GM11168 (cell line): ENCODE measurements around the gene KHDC1L.
"Not testable (repeated sequence)": the region's sequence is repeated elsewhere in the genome, so short reads cannot be mapped to it uniquely, and the experiment has no call there.

Experiments used
- in situ Hi-C: fragments of 300-500 bp; cut with MboI; formaldehyde crosslinking; loops from one replicate; pipeline ENCODE4 v1.12.0; 2022; ENCODE audit warnings: low sequenced_read_pairs; ENCODE audit not compliant: unreplicated experiment

KHDC1L gene

GRCh38 chr6:73225396-73225795 lies at the start of gene KHDC1L:
TSS of gene KHDC1L (minus strand) at chr6:73225496. CDS start at chr6:73225408, 88 bp downstream.
- in situ Hi-C loops: no loop called here

- in situ Hi-C loops: not testable (repeated sequence)
These were observed 44.0 kb upstream of the KHDC1L start for GRCh38 chr6:73269296-73269695.

- in situ Hi-C loops: not testable (repeated sequence)
These were observed 43.6 kb upstream of the KHDC1L start for GRCh38 chr6:73268896-73269295.

- in situ Hi-C loops: no loop called here
These were observed 39.1 kb upstream of the KHDC1L start for GRCh38 chr6:73264446-73264845.

- in situ Hi-C loops: no loop called here
These were observed 38.2 kb upstream of the KHDC1L start for GRCh38 chr6:73263570-73263909.

- in situ Hi-C loops: no loop called here
These were observed 37.6 kb upstream of the KHDC1L start, which contains the start of gene KHDC1 for GRCh38 chr6:73262671-73263569. TSS of gene KHDC1 (minus strand) at chr6:73263196. CDS start at chr6:73242517, 20,679 bp downstream.

GRCh38 chr6:73258721-73259120 lies 33.4 kb upstream of the KHDC1L start:
- in situ Hi-C loops: no loop called here

GRCh38 chr6:73254323-73254722 lies 29.0 kb upstream of the KHDC1L start:
- in situ Hi-C loops: not testable (repeated sequence)

GRCh38 chr6:73252703-73253102 lies 27.4 kb upstream of the KHDC1L start:
- in situ Hi-C loops: no loop called here

- in situ Hi-C loops: no loop called here
These were observed 24.7 kb upstream of the KHDC1L start for GRCh38 chr6:73250016-73250415.

- in situ Hi-C loops: no loop called here
These were observed 23.1 kb upstream of the KHDC1L start for GRCh38 chr6:73248192-73248903.

GRCh38 chr6:73242001-73242400 lies 16.7 kb upstream of the KHDC1L start:
- in situ Hi-C loops: no loop called here

GRCh38 chr6:73240730-73241129 lies 15.4 kb upstream of the KHDC1L start:
- in situ Hi-C loops: no loop called here

- in situ Hi-C loops: no loop called here
These were observed 11.0 kb upstream of the KHDC1L start for GRCh38 chr6:73236144-73236750.

GRCh38 chr6:73234733-73235132 lies 9.4 kb upstream of the KHDC1L start:
- in situ Hi-C loops: no loop called here

GRCh38 chr6:73233971-73234370 lies 8.7 kb upstream of the KHDC1L start:
- in situ Hi-C loops: not testable (repeated sequence)

- in situ Hi-C loops: no loop called here
These were observed 7.8 kb upstream of the KHDC1L start for GRCh38 chr6:73233048-73233447.

GRCh38 chr6:73231986-73232391 lies 6.7 kb upstream of the KHDC1L start:
- in situ Hi-C loops: no loop called here

- in situ Hi-C loops: no loop called here
These were observed 2.4 kb upstream of the KHDC1L start for GRCh38 chr6:73227606-73228255.

- in situ Hi-C loops: no loop called here
These were observed 8.4 kb downstream of the KHDC1L start for GRCh38 chr6:73216859-73217258.
